Measurements from ENCODE around the gene KCNIP4. TPM values are rescaled to one million over a fixed set of nuclear protein-coding genes. Genes with fewer than 3 reads are reported as not detected.

Gene KCNIP4
- total and polyA plus RNA-seq, 10 of the 15 experiments (the other 5 are each of a cell fraction or from before 2014, with no cell fraction given), result 0.03 to 0.23 (median 0.13) TPM; not detected in 7

- TF ChIP-seq FOXK2 (IDR thresholded peaks at IDR 0.05) (no peak), RCOR1 (conservative IDR thresholded peaks at IDR 0.05; ENCODE audit: low read depth, low read length) (no peak), CTCF (IDR thresholded peaks at IDR 0.05 in 2 of 3, conservative IDR thresholded peaks at IDR 0.05 in 1 of 3; ENCODE audit: control insufficient read depth in 2 of 3, extremely low read depth in 1 of 3, insufficient read depth in 1 of 3, low read depth in 3 of 3, low read length in 3 of 3) (no peak)
Measured at GRCh38 chr4:21888195-21888976, 60.2 kb downstream of the KCNIP4 start (continued).

GRCh38 chr4:21887481-21887880 lies 61.1 kb downstream of the KCNIP4 start:
- H3K27me3 ChIP-seq (replicated peaks in 1 of 2; ENCODE audit: control insufficient read depth in 2 of 2, insufficient read depth in 2 of 2, low read length in 1 of 2), result no peaks in the 10 kb centered on the region
- POLR2A ChIA-PET, result no interaction called here
- H4K20me1 ChIP-seq (ENCODE audit: control insufficient read depth, insufficient read depth), result no peaks in the 10 kb centered on the region
- 8% methylated on average over 1 of the region's 1 CpG for WGBS (ENCODE audit: insufficient coverage, insufficient replicate concordance, low lambda C conversion rate, missing lambda C conversion rate)
- no peaks in the 10 kb centered on the region for H3K9me3 ChIP-seq (replicated peaks; ENCODE audit: control insufficient read depth, insufficient read depth, low read length)
- FAIRE-seq (no peak), ATAC-seq (no peak), DNase-seq (ENCODE audit: low read depth, low spot score) (no peak)
- in situ Hi-C loops (cut with MboI) (no loop called here), intact Hi-C loops (cut with micrococcal nuclease; ENCODE audit: unreplicated experiment) (no loop called here)
- H3K9ac ChIP-seq (ENCODE audit: control insufficient read depth, insufficient read depth, low read length), result no peak overlapping the region
- no peak overlapping the region for H3K4me3 ChIP-seq
- H3K36me3 ChIP-seq (ENCODE audit: control insufficient read depth in 2 of 2, insufficient read depth in 2 of 2, low read length in 1 of 2), result no peaks in the 10 kb centered on the region
- no peak overlapping the region for H3K27ac ChIP-seq (ENCODE audit: control insufficient read depth, insufficient read depth)
- no peak for TF ChIP-seq RELB (IDR thresholded peaks at IDR 0.05; ENCODE audit: low read depth)
- H3K79me2 ChIP-seq (ENCODE audit: control insufficient read depth, insufficient read depth, low read length), result no peaks in the 10 kb centered on the region
- no peak overlapping the region for H2AFZ ChIP-seq (ENCODE audit: control insufficient read depth, low read depth, low read length)
- H3K4me1 ChIP-seq (ENCODE audit: control insufficient read depth, insufficient read depth, low read length), result no peaks in the 10 kb centered on the region
- H3K4me2 ChIP-seq (ENCODE audit: control insufficient read depth, insufficient read depth), result no peak overlapping the region
- CTCF ChIA-PET, result no interaction called here
- SMC1A ChIA-PET (ENCODE audit: uncharacterized antibody, unreplicated experiment), result no interaction called here
- RAD21 ChIA-PET (ENCODE audit: unreplicated experiment), result no interaction called here
- no TSS peak for BruUV-seq (replicated peaks)

Measured in GM12878 (cell line).